HepG2 (cell line): ENCODE measurements around the gene OCSTAMP. TPM values are rescaled to one million over a fixed set of nuclear protein-coding genes. Genes with fewer than 3 reads are reported as not detected.

Source experiments
- HHEX ChIP-seq: IDR thresholded peaks from 2 replicates; pipeline ENCODE4 v1.6.1; 2016; ENCODE audit warnings: control low read depth
- IRX3 ChIP-seq: sonication (generic); formaldehyde crosslinking; IDR thresholded peaks from 2 replicates; pipeline ENCODE4 v1.8.1; 2023; ENCODE audit warnings: mild to moderate bottlenecking, low read depth, missing genetic modification reagents, borderline replicate concordance
- KLF6 ChIP-seq: IDR thresholded peaks from 2 replicates; pipeline ENCODE4 v1.8.0; 2016; ENCODE audit warnings: missing biosample characterization, missing genetic modification reagents
- NCOR1 ChIP-seq: fragments of 200-600 bp; sonication (generic); IDR thresholded peaks from 2 replicates; pipeline ENCODE4 v1.7.0; 2017; ENCODE audit warnings: antibody characterized with exemption, low read length, borderline replicate concordance
- NFE2L1 ChIP-seq: sonication (generic); formaldehyde crosslinking; IDR thresholded peaks from 2 replicates; pipeline ENCODE4 v1.4.0; 2020; ENCODE audit warnings: missing genetic modification reagents, mild to moderate bottlenecking, borderline replicate concordance
- RFXANK ChIP-seq: IDR thresholded peaks from 2 replicates; pipeline ENCODE4 v1.6.1; 2016
- TBX3 ChIP-seq: fragments of 450-650 bp; IDR thresholded peaks from 2 replicates; pipeline ENCODE4 v1.6.1; 2017; ENCODE audit warnings: antibody characterized with exemption, mild to moderate bottlenecking, inconsistent platforms, borderline replicate concordance
- TCF7L2 ChIP-seq: IDR thresholded peaks from 2 replicates; pipeline ENCODE4 v1.6.1; 2011; ENCODE audit warnings: mild to moderate bottlenecking, low read depth, low read length, moderate library complexity
- ZBTB26 ChIP-seq: IDR thresholded peaks from 2 replicates; pipeline ENCODE4 v1.6.1; 2016; ENCODE audit warnings: missing compliant biosample characterization, missing genetic modification reagents, borderline replicate concordance
- ZNF121 ChIP-seq: sonication (generic); formaldehyde crosslinking; IDR thresholded peaks from 2 replicates; pipeline ENCODE4 v1.5.0; 2020; ENCODE audit warnings: mild to moderate bottlenecking, missing genetic modification reagents
- ZNF260 ChIP-seq: sonication (generic); formaldehyde crosslinking; IDR thresholded peaks from 2 replicates; pipeline ENCODE4 v1.4.0; 2020; ENCODE audit warnings: missing genetic modification reagents, low read depth, mild to moderate bottlenecking, borderline replicate concordance
- ZNF589 ChIP-seq: sonication (generic); formaldehyde crosslinking; conservative IDR thresholded peaks from 2 replicates; pipeline ENCODE4 v1.8.0; 2022; ENCODE audit warnings: mild to moderate bottlenecking, moderate library complexity, missing genetic modification reagents
- ZNF605 ChIP-seq: sonication (generic); formaldehyde crosslinking; IDR thresholded peaks from 2 replicates; pipeline ENCODE4 v1.8.0; 2022; ENCODE audit warnings: mild to moderate bottlenecking, missing genetic modification reagents
- ZNF670 ChIP-seq: sonication (generic); formaldehyde crosslinking; IDR thresholded peaks from 2 replicates; pipeline ENCODE4 v1.8.0; 2022; ENCODE audit warnings: mild to moderate bottlenecking, missing genetic modification reagents, borderline replicate concordance
- polyA plus RNA-seq, 8 experiments: library from polyadenylated mRNA; depleted of rRNA in 3 of 8; stranded (reverse) in 7 of 8; unstranded in 1 of 8; fragments of >200 nt; fragmentation: Illumina TruSeq in 4 of 8; extraction: Trizol in 4 of 8; gene quantifications; 2 replicates each; pipeline versions ENCODE4 v1.2.1 to v1.2.3, GENCODE V29; 2011 to 2016; ENCODE audit warnings: low read depth in 4 of 8, missing spikeins in 1 of 8, mixed read lengths in 1 of 8; ENCODE audit not compliant: insufficient read depth in 1 of 8
- total RNA-seq, 5 experiments: library from RNA; depleted of rRNA; stranded (reverse); fragments of >200 nt; fragmentation: Illumina TruSeq; extraction: Trizol; gene quantifications; 2 replicates each; pipeline ENCODE4 v1.2.3, GENCODE V29; 2016; ENCODE audit warnings: low read depth in 1 of 5
- TF ChIP-seq, protein P1 (sequence below): sonication (generic); formaldehyde crosslinking; IDR thresholded peaks from 2 replicates; pipeline ENCODE4 v1.4.0; 2020; ENCODE audit warnings: missing genetic modification reagents
- TF ChIP-seq, protein P2 (sequence below): sonication (generic); formaldehyde crosslinking; IDR thresholded peaks from 2 replicates; pipeline ENCODE4 v1.5.0; 2020; ENCODE audit warnings: mild to moderate bottlenecking, missing genetic modification reagents, borderline replicate concordance

The OCSTAMP gene
- total and polyA plus RNA-seq, 2 of the 13 experiments (the other 11 are each of a cell fraction or from before 2014, with no cell fraction given): not detected

DNA sequence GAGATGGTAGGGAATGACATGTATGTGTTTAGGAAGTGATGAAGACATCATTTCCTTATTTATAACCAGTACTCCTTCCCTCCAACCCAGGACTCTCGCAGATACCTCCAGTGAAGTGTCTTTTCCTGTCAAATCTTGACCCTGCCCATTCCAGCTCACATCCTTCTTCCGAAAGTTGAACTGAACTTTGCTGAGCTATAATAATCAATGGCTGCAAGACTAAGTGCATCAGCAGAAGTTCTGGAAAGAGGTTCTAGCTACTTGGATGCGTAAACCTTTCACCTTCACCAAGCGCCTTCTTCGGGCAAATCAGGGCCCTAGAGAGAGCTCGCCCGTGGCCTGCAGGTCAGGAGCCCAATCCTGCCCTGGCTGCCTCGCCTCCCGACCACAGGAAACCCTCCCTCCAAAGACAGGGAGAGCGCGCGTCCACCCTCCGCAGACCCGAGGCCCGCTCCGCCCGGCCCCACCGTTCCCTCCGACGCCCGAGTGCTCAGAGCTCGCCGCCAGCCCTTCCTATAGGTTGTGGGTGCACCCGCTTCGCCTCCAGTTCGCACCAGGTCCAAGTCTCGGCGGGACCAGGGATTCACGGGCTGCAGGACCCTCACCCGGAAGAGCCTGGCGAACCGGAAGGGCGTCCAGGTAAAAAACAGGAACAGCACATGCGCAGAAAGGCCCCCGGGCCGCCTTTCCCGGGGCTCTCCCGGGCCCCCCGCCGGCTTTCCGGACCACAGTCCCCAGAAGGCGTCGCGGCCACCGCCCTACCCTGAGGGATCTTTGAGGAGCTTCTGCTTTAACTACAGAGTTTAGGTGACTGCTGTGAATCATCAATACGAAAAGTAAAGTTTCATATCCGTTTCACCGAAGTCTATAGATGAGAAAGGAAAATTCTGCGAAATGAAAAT is 37.3 kb downstream of the OCSTAMP start, which contains the start of gene ZNF334 (continued):
- no peak for TF ChIP-seq ZNF589 (CRISPR knock-in tag)
- TF ChIP-seq NFE2L1: no peak
- TF ChIP-seq ZNF670 (CRISPR knock-in tag): no peak
- TF ChIP-seq, protein P1, sequence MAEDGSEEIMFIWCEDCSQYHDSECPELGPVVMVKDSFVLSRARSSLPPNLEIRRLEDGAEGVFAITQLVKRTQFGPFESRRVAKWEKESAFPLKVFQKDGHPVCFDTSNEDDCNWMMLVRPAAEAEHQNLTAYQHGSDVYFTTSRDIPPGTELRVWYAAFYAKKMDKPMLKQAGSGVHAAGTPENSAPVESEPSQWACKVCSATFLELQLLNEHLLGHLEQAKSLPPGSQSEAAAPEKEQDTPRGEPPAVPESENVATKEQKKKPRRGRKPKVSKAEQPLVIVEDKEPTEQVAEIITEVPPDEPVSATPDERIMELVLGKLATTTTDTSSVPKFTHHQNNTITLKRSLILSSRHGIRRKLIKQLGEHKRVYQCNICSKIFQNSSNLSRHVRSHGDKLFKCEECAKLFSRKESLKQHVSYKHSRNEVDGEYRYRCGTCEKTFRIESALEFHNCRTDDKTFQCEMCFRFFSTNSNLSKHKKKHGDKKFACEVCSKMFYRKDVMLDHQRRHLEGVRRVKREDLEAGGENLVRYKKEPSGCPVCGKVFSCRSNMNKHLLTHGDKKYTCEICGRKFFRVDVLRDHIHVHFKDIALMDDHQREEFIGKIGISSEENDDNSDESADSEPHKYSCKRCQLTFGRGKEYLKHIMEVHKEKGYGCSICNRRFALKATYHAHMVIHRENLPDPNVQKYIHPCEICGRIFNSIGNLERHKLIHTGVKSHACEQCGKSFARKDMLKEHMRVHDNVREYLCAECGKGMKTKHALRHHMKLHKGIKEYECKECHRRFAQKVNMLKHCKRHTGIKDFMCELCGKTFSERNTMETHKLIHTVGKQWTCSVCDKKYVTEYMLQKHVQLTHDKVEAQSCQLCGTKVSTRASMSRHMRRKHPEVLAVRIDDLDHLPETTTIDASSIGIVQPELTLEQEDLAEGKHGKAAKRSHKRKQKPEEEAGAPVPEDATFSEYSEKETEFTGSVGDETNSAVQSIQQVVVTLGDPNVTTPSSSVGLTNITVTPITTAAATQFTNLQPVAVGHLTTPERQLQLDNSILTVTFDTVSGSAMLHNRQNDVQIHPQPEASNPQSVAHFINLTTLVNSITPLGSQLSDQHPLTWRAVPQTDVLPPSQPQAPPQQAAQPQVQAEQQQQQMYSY (CRISPR knock-in tag): no peak
- no peak for TF ChIP-seq IRX3
- no peak for TF ChIP-seq TCF7L2
- TF ChIP-seq ZNF260 (CRISPR knock-in tag): no peak
- TF ChIP-seq ZBTB26 (CRISPR knock-in tag): no peak
- TF ChIP-seq, protein P2, sequence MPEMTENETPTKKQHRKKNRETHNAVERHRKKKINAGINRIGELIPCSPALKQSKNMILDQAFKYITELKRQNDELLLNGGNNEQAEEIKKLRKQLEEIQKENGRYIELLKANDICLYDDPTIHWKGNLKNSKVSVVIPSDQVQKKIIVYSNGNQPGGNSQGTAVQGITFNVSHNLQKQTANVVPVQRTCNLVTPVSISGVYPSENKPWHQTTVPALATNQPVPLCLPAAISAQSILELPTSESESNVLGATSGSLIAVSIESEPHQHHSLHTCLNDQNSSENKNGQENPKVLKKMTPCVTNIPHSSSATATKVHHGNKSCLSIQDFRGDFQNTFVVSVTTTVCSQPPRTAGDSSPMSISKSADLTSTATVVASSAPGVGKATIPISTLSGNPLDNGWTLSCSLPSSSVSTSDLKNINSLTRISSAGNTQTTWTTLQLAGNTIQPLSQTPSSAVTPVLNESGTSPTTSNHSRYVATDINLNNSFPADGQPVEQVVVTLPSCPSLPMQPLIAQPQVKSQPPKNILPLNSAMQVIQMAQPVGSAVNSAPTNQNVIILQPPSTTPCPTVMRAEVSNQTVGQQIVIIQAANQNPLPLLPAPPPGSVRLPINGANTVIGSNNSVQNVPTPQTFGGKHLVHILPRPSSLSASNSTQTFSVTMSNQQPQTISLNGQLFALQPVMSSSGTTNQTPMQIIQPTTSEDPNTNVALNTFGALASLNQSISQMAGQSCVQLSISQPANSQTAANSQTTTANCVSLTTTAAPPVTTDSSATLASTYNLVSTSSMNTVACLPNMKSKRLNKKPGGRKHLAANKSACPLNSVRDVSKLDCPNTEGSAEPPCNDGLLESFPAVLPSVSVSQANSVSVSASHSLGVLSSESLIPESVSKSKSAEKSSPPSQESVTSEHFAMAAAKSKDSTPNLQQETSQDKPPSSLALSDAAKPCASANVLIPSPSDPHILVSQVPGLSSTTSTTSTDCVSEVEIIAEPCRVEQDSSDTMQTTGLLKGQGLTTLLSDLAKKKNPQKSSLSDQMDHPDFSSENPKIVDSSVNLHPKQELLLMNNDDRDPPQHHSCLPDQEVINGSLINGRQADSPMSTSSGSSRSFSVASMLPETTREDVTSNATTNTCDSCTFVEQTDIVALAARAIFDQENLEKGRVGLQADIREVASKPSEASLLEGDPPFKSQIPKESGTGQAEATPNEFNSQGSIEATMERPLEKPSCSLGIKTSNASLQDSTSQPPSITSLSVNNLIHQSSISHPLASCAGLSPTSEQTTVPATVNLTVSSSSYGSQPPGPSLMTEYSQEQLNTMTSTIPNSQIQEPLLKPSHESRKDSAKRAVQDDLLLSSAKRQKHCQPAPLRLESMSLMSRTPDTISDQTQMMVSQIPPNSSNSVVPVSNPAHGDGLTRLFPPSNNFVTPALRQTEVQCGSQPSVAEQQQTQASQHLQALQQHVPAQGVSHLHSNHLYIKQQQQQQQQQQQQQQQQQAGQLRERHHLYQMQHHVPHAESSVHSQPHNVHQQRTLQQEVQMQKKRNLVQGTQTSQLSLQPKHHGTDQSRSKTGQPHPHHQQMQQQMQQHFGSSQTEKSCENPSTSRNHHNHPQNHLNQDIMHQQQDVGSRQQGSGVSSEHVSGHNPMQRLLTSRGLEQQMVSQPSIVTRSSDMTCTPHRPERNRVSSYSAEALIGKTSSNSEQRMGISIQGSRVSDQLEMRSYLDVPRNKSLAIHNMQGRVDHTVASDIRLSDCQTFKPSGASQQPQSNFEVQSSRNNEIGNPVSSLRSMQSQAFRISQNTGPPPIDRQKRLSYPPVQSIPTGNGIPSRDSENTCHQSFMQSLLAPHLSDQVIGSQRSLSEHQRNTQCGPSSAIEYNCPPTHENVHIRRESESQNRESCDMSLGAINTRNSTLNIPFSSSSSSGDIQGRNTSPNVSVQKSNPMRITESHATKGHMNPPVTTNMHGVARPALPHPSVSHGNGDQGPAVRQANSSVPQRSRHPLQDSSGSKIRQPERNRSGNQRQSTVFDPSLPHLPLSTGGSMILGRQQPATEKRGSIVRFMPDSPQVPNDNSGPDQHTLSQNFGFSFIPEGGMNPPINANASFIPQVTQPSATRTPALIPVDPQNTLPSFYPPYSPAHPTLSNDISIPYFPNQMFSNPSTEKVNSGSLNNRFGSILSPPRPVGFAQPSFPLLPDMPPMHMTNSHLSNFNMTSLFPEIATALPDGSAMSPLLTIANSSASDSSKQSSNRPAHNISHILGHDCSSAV: no peak
- TF ChIP-seq ZNF605 (CRISPR knock-in tag): no peak
- no peak for TF ChIP-seq RFXANK
- TF ChIP-seq ZNF121: no peak
- no peak for TF ChIP-seq KLF6 (CRISPR knock-in tag)
- TF ChIP-seq TBX3: no peak
- TF ChIP-seq NCOR1: no peak
- TF ChIP-seq HHEX (CRISPR knock-in tag): no peak
